OCI-LY1 (cell line): ENCODE measurements around the gene SLC22A23.

Source experiments
- H2AFZ ChIP-seq: fragments of 200-600 bp; sonication (generic), shearing (Covaris generic); 2 replicates; pipeline ENCODE4 v1.6.0; 2014; ENCODE audit warnings: antibody characterized with exemption, mild to moderate bottlenecking, low read length
- H3F3A ChIP-seq: fragments of 200-600 bp; sonication (generic), shearing (Covaris generic); 2 replicates; pipeline ENCODE4 v1.6.0; 2014; ENCODE audit warnings: mild to moderate bottlenecking, antibody characterized with exemption, low read length, moderate library complexity; ENCODE audit not compliant: insufficient read depth
- H3K27ac ChIP-seq: fragments of 200-600 bp; sonication (generic); 2 replicates; pipeline ENCODE4 v1.5.1; 2014; ENCODE audit warnings: low read length, mixed run types, mild to moderate bottlenecking, low read depth; ENCODE audit not compliant: poor library complexity, severe bottlenecking
- H3K27me3 ChIP-seq: fragments of 200-600 bp; sonication (generic); 2 replicates; pipeline ENCODE4 v1.6.0; 2014; ENCODE audit warnings: antibody characterized with exemption, mild to moderate bottlenecking, low read length, moderate library complexity; ENCODE audit not compliant: insufficient read depth
- H3K36me3 ChIP-seq: fragments of 200-600 bp; sonication (generic); 2 replicates; pipeline ENCODE4 v1.6.1; 2014; ENCODE audit warnings: mild to moderate bottlenecking, antibody characterized with exemption, low read length, moderate library complexity, mixed read lengths; ENCODE audit not compliant: insufficient read depth
- H3K4me1 ChIP-seq: fragments of 200-600 bp; sonication (generic); 2 replicates; pipeline ENCODE4 v1.5.1; 2014; ENCODE audit warnings: mild to moderate bottlenecking, low read length, moderate library complexity; ENCODE audit not compliant: insufficient read depth, severe bottlenecking
- H3K4me2 ChIP-seq: fragments of 200-600 bp; sonication (generic), shearing (Covaris generic); 2 replicates; pipeline ENCODE4 v1.6.1; 2014; ENCODE audit warnings: low read length
- H3K4me3 ChIP-seq: fragments of 200-600 bp; sonication (generic); 2 replicates; pipeline ENCODE4 v1.5.1; 2014; ENCODE audit warnings: low read length, low read depth, mild to moderate bottlenecking, mixed read lengths; ENCODE audit not compliant: poor library complexity, severe bottlenecking
- H3K79me2 ChIP-seq: fragments of 200-600 bp; shearing (Covaris generic); 2 replicates; pipeline ENCODE4 v1.6.1; 2016; ENCODE audit warnings: mixed run types, low read length, mixed read lengths; ENCODE audit not compliant: insufficient read depth
- H3K9ac ChIP-seq: fragments of 200-600 bp; sonication (generic), shearing (Covaris generic); 2 replicates; pipeline ENCODE4 v1.6.1; 2014; ENCODE audit warnings: mild to moderate bottlenecking, low read length, mixed read lengths
- H3K9me2 ChIP-seq: fragments of 200-600 bp; sonication (generic), shearing (Covaris generic); 2 replicates; pipeline ENCODE4 v1.6.1; 2014; ENCODE audit warnings: low read depth, mild to moderate bottlenecking, low read length, mixed read lengths
- H3K9me3 ChIP-seq: fragments of 200-600 bp; shearing (Covaris generic); 2 replicates; pipeline ENCODE4 v1.6.1; 2014; ENCODE audit warnings: low read length, mixed read lengths
- H4K20me1 ChIP-seq: fragments of 200-600 bp; sonication (generic), shearing (Covaris generic); 2 replicates; pipeline ENCODE4 v1.6.0; 2016; ENCODE audit warnings: mild to moderate bottlenecking, low read length; ENCODE audit not compliant: insufficient read depth
- EZH2 ChIP-seq: fragments of 200-600 bp; sonication (generic), shearing (Covaris generic); IDR thresholded peaks from 2 replicates; pipeline ENCODE4 v1.8.0; 2017; ENCODE audit warnings: borderline replicate concordance, mixed run types, mild to moderate bottlenecking, antibody characterized with exemption, low read length, moderate library complexity, mixed read lengths
- TF ChIP-seq, protein P1 (sequence below): fragments of 200-600 bp; sonication (generic), shearing (Covaris generic); IDR thresholded peaks from 2 replicates; pipeline ENCODE4 v1.5.1; 2017; ENCODE audit warnings: mild to moderate bottlenecking, antibody characterized with exemption, low read length, moderate library complexity, mixed read lengths

The SLC22A23 gene

DNA sequence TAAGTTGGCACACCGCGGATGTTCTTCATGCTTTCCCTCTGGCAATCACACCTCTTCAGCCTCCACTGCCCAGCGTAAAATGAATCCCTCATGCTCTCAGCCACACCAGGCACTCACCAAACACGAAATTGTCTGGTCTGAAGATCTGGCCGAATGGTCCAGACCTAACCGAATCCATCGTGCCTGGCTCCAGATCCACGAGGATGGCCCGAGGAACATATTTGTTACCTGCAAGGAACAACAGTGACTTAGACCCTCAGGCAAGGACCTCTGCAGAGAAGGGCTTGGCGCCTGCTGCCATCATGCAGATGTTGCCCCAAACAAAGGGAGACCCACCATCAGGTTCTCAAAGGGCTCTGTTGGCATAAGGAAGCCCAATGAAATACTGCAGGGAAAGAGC is 230.8 kb downstream of the SLC22A23 start:
- H3K27me3 ChIP-seq, result peaks cover 3% of the 10 kb centered on the region
- no peak overlapping the region for H3K4me2 ChIP-seq
- H4K20me1 ChIP-seq, result no peaks in the 10 kb centered on the region
- no peaks in the 10 kb centered on the region for H3K9me2 ChIP-seq
- H3K9ac ChIP-seq, result no peak overlapping the region
- TF ChIP-seq, protein P1, sequence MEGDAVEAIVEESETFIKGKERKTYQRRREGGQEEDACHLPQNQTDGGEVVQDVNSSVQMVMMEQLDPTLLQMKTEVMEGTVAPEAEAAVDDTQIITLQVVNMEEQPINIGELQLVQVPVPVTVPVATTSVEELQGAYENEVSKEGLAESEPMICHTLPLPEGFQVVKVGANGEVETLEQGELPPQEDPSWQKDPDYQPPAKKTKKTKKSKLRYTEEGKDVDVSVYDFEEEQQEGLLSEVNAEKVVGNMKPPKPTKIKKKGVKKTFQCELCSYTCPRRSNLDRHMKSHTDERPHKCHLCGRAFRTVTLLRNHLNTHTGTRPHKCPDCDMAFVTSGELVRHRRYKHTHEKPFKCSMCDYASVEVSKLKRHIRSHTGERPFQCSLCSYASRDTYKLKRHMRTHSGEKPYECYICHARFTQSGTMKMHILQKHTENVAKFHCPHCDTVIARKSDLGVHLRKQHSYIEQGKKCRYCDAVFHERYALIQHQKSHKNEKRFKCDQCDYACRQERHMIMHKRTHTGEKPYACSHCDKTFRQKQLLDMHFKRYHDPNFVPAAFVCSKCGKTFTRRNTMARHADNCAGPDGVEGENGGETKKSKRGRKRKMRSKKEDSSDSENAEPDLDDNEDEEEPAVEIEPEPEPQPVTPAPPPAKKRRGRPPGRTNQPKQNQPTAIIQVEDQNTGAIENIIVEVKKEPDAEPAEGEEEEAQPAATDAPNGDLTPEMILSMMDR, result no peak
- no peak for TF ChIP-seq EZH2
- no peaks in the 10 kb centered on the region for H3K79me2 ChIP-seq
- H2AFZ ChIP-seq, result no peak overlapping the region
- H3K9me3 ChIP-seq, result no peaks in the 10 kb centered on the region
- no peaks in the 10 kb centered on the region for H3F3A ChIP-seq
- H3K4me1 ChIP-seq, result peaks cover 26% of the 10 kb centered on the region
- H3K4me3 ChIP-seq, result no peak overlapping the region
- no peaks in the 10 kb centered on the region for H3K36me3 ChIP-seq
- H3K27ac ChIP-seq, result no peak overlapping the region

DNA sequence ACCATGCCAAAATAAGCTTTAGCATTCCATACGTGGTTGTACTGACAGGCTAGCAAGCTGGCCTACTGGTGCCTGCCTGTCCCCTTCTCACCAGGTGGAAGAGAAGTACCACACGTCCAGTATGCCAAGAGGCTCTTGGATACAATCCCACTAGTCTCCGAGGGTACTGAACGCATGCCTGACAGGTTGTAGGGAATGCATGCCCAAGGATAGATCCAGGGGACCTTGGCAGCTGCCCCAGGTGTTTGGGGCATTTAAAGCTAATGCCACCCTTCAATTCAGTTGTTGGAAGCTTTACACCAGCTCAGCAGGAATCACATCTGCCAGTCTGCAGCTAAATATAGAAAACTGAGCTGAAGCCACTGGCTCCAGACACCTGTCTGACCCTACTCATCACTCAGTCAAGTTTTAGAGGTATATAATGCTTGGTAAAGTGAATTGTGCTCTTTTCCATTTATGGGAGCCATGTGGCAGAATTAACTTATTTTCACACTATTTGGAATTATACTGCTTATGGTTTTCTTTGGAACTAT is 234.3 kb downstream of the SLC22A23 start:
- Histone ChIP-seq H3K9ac (no peak overlapping the region), H2AFZ (no peak overlapping the region), H4K20me1 (no peaks in the 10 kb centered on the region), H3K79me2 (no peaks in the 10 kb centered on the region), H3K9me3 (no peaks in the 10 kb centered on the region), H3K36me3 (no peaks in the 10 kb centered on the region), H3K9me2 (no peaks in the 10 kb centered on the region), H3K4me1 (peaks cover 7% of the 10 kb centered on the region), H3K27ac (no peak overlapping the region), H3F3A (no peaks in the 10 kb centered on the region), H3K27me3 (peaks cover under 1% of the 10 kb centered on the region), H3K4me2 (no peak overlapping the region), H3K4me3 (no peak overlapping the region)
- no peak for TF ChIP-seq EZH2
- TF ChIP-seq, protein P1, result no peak

DNA sequence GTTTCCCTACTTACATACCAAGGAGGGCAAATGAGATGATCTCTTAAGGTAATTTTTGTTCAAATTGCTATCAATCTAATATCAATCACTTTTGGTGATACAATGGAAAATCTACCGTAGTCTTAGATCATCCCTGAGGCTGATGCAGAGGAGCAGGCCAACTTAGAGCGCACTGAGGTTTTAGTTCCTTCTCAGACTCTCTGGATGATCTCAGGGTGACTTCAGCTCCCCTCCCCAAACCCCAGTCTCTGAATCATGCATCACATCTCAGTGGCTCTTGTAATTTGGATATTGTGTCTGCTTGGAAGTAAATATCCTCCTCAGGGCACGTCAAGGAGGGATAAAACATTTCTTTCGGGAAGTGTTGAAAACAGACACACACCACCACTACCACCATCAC is 235.3 kb downstream of the SLC22A23 start:
- Histone ChIP-seq H3F3A (no peaks in the 10 kb centered on the region), H3K4me3 (no peak overlapping the region), H3K36me3 (no peaks in the 10 kb centered on the region), H2AFZ (no peak overlapping the region), H3K27me3 (peaks cover 4% of the 10 kb centered on the region; the same call in 1 of the 2 replicates), H4K20me1 (no peaks in the 10 kb centered on the region), H3K9me3 (no peaks in the 10 kb centered on the region), H3K9me2 (no peaks in the 10 kb centered on the region), H3K79me2 (no peaks in the 10 kb centered on the region), H3K4me1 (no peaks in the 10 kb centered on the region), H3K4me2 (no peak overlapping the region), H3K27ac (no peak overlapping the region), H3K9ac (no peak overlapping the region)
- TF ChIP-seq, protein P1, result no peak
- no peak for TF ChIP-seq EZH2
